ENCODE data around the gene FOXO3B.
"Not testable (repeated sequence)": the region's sequence is repeated elsewhere in the genome, so short reads cannot be mapped to it uniquely, and the experiment has no call there.

Gene FOXO3B

DNA sequence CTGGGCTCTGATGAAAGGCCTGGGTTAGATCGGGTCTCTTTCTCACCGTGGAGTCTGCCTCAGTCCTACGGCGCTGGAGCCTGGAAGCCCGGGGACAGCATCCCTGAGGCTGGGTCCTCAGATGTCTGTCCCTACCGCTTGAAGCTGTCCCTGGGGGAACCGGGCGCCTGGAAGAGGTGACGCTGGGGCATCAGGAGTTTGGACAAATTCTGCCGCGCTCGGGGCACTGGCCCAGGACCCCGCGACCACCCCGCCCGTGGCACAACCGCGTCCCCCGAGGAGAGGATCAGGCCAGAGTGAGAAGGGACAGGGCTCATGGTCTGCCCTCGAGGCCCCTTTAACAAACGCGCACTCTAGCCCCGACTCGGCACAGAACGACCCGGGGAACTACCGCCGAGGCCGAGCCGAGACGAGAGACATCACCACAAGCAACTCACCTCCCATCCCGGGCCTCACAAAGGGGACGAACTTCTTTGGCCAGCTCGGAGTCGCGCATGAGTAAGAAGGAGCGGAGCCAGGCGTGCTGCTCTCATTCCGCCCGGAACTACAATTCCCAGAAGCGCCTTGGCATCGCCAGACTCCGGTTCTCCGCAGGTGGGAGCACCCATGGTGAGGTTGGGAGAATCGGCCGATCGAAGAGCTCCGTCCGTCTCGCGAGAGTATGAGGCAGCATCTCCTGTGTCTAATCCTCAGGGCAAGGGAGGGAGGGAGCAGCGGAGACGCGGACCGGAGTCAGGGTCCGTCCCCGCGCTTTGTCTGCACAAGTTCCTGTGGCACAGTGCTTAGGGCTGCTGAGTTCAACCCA lies at the start of gene FOXO3B:
FOXO3B (minus strand) TSS at position 548 of the 805 bp plus-strand sequence. CDS start 663 bp downstream, outside the sequence.
- peak; percentile 96 for DNase-seq (ENCODE audit: low read depth)

DNA sequence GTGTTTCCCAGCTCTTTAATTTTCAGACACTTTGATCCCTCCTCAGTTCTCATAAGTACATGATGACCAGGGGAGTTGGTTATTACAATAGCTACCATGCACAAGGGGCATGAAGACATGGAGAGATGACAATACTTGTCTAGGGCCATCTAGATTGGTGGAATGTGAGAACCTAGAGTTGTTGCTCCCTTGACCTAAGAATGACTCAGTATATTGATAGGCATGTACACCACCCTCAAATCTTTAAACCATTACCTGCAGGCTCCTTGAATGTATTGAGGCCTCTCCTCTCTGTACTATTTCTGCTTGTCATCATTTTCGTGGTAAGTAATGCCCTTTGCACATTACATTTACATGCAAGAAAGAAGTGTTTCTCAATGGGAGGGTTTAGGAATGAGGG lies 41.4 kb upstream of the FOXO3B start:
- not testable (repeated sequence) for H3K4me3 ChIP-seq (ENCODE audit: low read depth, low read length); DNase-seq (ENCODE audit: low read depth)

More for the DNA sequence above, at the start of gene FOXO3B:
- H3K4me3 ChIP-seq (ENCODE audit: low read depth, low read length), result peak within 1 kb of the TSS; percentile 69

DNA sequence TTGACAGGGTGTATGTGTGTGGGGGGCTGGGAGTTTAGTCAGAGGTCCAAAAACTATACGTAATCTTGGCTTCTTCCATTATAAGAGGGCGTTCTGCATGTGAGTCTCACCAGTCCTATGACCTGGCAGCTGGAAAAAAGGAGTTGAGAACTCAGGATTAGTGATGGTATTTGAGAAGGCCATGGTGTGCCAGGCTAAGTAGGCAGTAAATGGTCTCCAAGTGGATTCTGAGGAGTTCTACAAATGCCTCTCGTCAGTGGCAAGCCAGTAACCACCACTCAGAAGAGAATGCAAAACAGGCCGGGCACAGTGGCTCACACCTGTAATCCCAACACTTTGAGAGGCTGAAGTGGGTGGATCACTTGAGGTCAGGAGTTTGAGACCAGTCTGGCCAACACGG lies 40.5 kb upstream of the FOXO3B start:
- not testable (repeated sequence) for H3K4me3 ChIP-seq (ENCODE audit: low read depth, low read length); DNase-seq (ENCODE audit: low read depth)

DNA sequence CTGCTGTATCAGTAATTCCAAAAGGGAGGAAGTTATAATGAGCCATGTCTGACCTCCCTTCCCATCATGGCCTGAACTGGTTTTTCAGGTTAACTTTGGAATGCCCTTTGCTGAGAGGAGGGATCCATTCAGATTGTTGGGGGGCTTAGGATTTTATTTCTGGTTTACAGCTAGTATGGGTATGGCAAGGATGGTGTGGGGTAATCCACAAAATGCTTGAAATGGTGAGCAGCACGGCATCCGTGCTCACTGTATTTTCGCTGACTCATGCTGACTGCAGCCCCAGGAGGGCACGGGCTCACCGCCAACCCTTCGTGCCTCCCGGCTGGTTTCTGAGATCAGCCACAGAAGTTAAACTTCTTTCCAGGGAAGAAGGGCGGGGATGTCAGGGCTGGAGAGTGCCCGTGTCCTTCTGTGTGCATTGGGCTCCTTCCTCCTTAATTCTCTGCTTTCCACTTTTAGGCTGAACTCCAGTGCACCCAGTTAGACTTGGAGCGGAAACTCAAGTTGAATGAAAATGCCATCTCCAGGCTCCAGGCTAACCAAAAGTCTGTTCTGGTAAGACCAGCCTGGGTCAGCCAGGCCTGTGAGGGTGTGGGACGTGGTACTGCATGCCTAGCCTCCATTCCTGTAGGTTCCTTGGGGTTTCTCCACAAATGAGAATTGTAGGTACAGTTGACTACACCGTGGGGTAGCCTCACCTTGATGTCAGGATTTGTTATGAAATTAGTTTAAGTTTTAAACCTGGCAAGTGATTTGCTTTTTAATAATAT lies 39.8 kb upstream of the FOXO3B start:
- H3K4me3 ChIP-seq (ENCODE audit: low read depth, low read length); DNase-seq (ENCODE audit: low read depth): not testable (repeated sequence)

DNA sequence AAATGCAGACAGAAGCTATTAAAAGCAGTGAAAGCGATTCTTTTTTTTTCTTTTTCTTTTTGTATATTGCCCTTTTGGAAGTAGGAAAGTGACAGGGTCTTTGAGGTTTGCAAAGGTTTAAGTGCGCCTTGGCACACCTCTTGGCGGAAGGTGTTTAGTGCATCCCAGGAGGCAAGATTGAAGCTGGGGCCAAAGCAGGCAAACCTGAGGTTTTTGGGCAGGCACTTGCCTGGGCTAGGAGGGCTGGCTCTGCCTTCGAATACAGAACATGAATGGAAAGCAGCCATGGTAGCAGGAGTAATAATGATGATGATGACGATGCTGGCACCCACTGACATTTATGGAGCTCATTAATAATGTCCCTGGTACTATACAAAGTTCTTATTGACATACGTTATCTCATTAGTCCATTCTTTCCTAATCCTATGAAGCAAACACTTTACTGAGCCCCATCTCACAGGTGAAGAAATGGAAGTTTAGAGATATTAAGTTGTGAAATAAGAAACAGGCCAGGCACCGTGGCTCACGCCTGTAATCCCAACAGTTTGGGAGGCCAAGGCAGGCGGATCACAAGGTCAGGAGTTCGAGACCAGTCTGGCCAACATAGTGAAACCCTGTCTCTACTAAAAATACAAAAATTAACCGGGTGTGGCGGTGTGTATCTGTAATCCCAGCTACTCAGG lies 37.5 kb upstream of the FOXO3B start:
- H3K4me3 ChIP-seq (ENCODE audit: low read depth, low read length), result not testable (repeated sequence)

DNA sequence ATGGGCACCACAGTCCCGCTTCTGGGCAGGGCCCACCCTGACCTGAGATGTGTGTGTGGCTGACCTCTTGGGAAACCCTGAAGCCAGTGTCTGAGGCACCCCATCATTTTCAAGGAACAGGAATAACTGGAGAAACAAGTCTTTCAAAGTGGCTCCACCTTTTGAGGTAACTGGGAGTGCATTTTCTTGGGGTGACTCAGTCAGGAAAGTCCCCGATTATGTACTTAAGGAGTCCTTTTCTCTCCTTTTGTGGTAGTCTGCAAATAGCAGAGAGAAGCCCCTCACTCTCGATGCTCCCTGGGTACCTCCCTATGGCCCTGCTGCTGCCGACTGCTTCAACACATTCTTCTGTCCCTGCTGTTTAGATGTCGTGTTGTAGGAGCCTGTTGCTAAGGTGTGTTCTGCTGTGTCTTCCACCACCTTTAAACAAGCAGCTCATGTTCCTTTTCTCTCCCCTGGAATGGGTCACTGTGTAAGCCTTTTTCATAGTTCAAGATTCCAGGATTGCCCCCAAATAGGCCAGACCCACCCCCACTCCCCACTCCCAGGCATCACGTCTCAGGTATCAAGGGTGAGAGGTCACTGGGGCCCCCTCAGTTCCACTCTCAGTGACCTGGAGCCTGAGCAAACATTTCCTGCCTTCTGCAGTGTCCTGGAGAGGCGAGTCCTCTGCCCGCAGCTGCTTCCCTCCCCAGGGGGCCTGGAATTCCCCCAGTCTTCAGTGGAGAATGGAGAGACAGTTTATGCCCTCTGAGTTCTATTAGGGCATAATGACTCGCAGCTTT lies 36.7 kb upstream of the FOXO3B start:
- DNase-seq (ENCODE audit: low read depth); H3K4me3 ChIP-seq (ENCODE audit: low read depth, low read length): not testable (repeated sequence)

More for the DNA sequence above, 37.5 kb upstream of the FOXO3B start:
- DNase-seq (ENCODE audit: low read depth), result not testable (repeated sequence)

DNA sequence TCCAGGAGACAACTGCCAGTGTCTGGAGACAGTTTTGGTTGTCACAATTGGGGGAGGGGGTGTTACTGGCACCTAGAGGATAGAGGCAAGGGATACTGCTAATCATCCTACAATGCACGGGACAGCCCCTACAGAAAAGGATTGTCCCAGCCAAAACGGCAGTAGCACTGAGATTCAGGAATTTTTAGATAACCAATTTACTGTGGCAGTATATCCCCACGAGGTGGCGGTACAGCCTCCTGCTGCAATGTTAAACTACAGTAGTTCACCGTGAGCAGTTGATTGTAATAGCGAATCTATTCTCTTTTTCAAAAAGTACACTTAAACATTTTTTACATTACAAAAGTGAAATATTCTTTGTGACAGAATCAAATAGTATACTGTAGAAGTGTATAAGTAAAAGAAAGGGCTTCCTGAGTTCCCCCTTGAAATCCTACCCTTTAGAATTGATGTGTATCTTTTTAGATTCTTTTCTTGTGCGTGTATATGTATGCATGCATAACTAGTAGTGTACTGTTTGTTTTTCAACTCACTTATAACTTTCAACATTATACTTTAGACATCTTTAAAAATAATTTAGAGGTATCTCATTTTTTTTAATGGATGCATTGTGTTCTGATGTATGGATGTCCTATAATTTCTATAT lies 30.4 kb upstream of the FOXO3B start:
- DNase-seq (ENCODE audit: low read depth), result peak; percentile 63
- TF ChIP-seq, protein P1, sequence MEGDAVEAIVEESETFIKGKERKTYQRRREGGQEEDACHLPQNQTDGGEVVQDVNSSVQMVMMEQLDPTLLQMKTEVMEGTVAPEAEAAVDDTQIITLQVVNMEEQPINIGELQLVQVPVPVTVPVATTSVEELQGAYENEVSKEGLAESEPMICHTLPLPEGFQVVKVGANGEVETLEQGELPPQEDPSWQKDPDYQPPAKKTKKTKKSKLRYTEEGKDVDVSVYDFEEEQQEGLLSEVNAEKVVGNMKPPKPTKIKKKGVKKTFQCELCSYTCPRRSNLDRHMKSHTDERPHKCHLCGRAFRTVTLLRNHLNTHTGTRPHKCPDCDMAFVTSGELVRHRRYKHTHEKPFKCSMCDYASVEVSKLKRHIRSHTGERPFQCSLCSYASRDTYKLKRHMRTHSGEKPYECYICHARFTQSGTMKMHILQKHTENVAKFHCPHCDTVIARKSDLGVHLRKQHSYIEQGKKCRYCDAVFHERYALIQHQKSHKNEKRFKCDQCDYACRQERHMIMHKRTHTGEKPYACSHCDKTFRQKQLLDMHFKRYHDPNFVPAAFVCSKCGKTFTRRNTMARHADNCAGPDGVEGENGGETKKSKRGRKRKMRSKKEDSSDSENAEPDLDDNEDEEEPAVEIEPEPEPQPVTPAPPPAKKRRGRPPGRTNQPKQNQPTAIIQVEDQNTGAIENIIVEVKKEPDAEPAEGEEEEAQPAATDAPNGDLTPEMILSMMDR (IDR thresholded peaks at IDR 0.05; ENCODE audit: insufficient read depth, low read depth, low read length, missing control alignments), result peak; percentile 37
- H3K4me3 ChIP-seq (ENCODE audit: low read depth, low read length), result not testable (repeated sequence)

DNA sequence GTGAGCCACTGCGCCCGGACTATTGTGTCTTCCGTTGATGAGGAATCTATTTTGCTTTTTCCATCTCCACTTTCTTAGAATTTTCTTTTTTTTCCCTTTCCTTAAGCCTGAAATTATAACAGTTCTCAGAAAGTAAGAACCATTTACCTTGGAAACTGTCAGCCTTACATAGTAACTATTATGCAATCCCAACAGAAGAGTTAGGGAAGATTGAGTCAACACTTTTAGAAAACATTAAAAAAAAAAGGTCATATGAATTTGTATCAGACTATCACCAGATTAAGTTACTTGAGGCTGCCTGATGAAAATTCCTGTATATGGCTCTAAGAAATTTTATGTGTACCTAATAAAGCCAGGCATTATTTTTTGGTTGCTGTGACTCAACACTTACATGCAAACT lies 26.1 kb upstream of the FOXO3B start:
- not testable (repeated sequence) for H3K4me3 ChIP-seq (ENCODE audit: low read depth, low read length); DNase-seq (ENCODE audit: low read depth)

DNA sequence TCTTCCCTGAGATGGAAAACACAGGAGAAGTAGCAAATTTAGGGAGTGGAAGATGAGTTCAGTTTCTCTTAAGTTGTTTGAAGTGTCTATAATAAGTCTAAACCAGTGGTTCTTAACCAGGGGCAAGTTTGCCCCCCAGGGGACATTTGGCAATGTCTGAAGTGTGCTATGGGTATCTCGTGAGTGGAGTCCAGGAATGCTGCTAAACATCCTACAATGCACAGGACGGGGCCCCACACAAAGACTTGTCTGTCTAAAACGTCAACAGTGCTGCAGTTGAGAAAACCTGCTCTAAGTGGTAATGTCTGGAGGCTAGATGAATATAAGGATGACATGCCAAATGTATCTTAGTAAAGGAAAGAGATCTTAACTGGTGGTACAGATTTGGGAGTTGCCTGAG lies 23.8 kb upstream of the FOXO3B start:
- DNase-seq (ENCODE audit: low read depth); H3K4me3 ChIP-seq (ENCODE audit: low read depth, low read length): not testable (repeated sequence)

DNA sequence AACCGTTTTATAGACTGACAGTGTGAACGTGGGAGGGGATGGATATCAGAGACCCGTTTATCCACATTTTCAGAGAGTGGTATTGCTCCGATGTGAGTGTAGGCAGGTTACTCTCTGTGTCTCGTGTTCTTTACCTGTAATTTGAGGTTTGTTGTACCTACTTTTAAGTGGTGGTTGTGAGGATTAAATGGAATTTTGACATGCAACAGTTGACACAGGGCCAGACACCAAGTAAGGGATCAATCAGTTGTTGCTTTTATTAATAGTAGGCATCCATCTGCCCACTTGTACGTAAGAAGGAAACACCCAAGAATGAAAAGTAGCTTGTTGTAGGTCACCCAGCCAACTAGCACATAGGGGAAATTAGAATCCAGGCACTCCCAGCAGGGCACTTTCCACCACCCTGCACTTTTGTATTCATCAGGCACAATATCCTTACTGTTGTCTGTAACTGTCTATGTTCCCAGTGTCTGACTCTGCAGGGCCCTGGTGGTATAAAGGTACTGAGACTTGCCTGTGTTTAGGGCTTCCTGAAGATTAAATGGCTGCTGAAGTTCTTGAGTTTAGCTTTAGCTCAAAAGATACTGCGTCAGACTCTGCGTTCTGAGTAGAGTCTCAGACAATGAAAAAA lies 16.5 kb upstream of the FOXO3B start:
- peak overlapping the region; percentile 73 for H3K4me3 ChIP-seq (ENCODE audit: low read depth, low read length)

DNA sequence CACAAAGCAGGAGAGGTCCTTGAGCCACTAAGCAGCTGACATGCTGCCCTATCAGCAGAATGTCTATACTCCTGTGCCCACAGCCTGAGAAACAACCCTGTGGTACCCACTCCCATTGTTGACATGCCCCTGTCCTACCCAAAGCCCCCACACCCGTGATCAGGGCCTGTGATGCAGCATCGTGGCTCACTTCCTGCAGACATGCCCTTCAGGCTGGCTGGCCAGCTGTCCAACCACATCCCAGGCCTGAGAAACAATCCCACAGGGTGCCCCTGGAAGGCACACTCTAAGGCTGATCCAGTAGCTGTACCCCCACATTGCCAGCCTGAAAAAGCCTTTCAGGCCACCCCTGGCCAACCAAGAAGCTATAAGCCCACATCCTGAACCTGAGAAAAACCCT lies 13.0 kb upstream of the FOXO3B start:
- DNase-seq (ENCODE audit: low read depth); H3K4me3 ChIP-seq (ENCODE audit: low read depth, low read length): not testable (repeated sequence)

More for the DNA sequence above, 16.5 kb upstream of the FOXO3B start:
- DNase-seq (ENCODE audit: low read depth), result not testable (repeated sequence)

DNA sequence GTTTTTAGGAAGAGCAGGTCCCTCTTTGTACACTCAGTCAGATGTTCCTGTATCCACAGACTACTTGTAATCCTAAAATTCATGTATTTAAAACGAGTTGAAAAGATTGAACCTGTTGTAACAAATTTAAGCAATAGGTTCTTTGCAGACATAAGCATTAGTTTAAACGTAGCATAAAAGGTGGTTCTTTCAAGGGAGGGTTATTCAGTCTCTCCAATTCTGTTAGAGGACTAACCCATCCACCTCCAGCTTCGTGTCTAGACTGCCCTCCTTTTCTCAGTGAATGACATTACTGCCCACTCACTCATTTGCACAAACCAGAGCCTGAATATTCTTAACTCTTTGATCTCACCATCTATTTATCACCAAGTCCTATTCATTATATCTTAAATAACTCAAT lies 554 bp upstream of the FOXO3B start:
- not testable (repeated sequence) for DNase-seq (ENCODE audit: low read depth)
- H3K4me3 ChIP-seq (ENCODE audit: low read depth, low read length), result peak overlapping the region; percentile 69

DNA sequence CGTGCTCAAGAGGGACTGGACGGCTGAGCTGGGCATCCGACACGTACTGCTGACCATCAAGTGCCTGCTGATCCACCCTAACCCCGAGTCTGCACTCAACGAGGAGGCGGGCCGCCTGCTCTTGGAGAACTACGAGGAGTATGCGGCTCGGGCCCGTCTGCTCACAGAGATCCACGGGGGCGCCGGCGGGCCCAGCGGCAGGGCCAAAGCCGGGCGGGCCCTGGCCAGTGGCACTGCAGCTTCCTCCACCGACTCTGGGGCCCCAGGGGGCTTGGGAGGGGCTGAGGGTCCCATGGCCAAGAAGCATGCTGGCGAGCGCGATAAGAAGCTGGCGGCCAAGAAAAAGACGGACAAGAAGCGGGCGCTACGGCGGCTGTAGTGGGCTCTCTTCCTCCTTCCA lies 4.7 kb downstream of the FOXO3B start:
- DNase-seq (ENCODE audit: low read depth); H3K4me3 ChIP-seq (ENCODE audit: low read depth, low read length): not testable (repeated sequence)

DNA sequence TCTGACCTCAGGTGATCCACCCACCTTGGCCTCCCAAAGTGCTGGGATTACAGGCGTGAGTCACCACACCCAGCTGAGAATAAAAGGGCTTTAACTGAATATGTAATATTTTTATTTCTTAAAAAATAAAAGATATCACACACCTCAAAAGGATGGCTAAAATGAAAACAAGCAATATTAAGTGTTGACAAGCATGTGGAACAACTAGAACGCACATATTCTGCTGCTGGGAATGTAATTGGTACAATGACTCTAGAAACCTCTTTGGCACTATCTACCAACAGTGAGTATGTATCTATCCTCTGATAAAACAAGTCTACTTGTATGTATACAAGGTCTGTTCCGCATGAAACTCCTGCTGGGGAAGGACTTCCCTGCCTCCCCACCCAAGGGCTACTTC lies 5.2 kb downstream of the FOXO3B start:
- not testable (repeated sequence) for DNase-seq (ENCODE audit: low read depth); H3K4me3 ChIP-seq (ENCODE audit: low read depth, low read length)

DNA sequence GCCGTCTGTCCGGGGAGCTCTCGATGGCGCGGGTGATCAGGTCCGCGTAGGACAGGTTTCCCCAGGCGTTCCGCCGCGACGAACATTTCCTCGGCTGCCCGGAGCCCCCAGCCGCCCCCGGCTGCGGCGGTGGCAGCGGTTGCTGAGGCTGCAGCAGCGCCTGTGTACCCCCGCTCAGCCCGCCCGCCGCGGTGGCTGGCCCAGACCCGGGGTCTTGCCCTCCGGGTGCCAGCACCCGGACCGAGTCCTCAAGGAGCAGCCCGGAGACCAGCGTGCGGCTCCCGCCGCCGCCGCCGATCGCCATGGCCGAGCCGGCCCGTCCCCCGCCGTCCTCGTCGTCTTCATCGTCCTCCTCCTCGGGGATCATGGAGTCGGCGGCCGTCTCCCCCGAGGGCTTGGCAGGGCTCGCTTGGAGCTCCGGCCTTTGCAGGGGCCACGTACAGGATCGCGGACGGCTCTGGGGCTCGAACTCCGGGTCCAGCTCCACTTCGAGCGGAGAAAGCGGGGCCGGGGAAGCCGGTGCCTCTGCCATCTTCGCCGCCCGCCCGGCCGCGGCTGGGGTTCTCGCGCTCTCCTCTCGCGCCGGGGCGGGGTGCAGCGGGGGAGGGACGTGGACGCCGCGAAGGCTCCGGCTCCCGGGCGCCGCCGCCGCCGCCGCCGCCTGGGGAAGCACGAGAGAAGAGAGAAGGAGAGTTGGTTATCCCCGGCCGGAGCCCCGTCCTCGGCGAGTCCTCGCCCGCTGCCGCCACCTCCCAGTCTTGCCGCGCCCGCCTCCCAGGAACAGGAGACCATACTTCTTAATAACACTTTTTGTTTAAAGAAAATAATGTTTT lies 9.5 kb downstream of the FOXO3B start:
- not testable (repeated sequence) for H3K4me3 ChIP-seq (ENCODE audit: low read depth, low read length); DNase-seq (ENCODE audit: low read depth)

Measured in GM12865 (cell line).